ENCODE results near the gene TRIML1. TPM values are rescaled to one million over a fixed set of nuclear protein-coding genes. Genes with fewer than 3 reads are reported as not detected.

The TRIML1 gene
- total and polyA plus RNA-seq, 9 of the 15 experiments (the other 6 are each of a cell fraction or from before 2014, with no cell fraction given), result 0.10 TPM; not detected in 8

GRCh38 chr4:188146618-188147017 is 7.4 kb downstream of the TRIML1 start (continued):
- no peak for TF ChIP-seq THAP12 (CRISPR knock-in tag; IDR thresholded peaks at IDR 0.05)

GRCh38 chr4:188147176-188147575 is 7.9 kb downstream of the TRIML1 start:
- no peak for FAIRE-seq
- no peak for TF ChIP-seq SNAPC5 (CRISPR knock-in tag; IDR thresholded peaks at IDR 0.05)
- 4% methylated on average over 11 of the region's 11 CpGs for WGBS (ENCODE audit: insufficient coverage, low coverage, missing lambda C conversion rate)
- H3K4me3 ChIP-seq, result no peak overlapping the region
- CTCF ChIA-PET (ENCODE audit: low intra/inter-chr PET ratio), result no interaction called here
- H2AFZ ChIP-seq (ENCODE audit: low read depth, low read length), result no peak overlapping the region
- H3K4me1 ChIP-seq (replicated peaks in 1 of 2; ENCODE audit: control insufficient read depth in 2 of 2, insufficient read depth in 2 of 2, low read length in 2 of 2), result no peaks in the 10 kb centered on the region
- no peak for ATAC-seq
- H4K20me1 ChIP-seq (replicated peaks; ENCODE audit: control insufficient read depth, insufficient read depth, low read length), result no peaks in the 10 kb centered on the region
- intact Hi-C loops (cut with micrococcal nuclease), result no loop called here
- POLR2A ChIA-PET, result no interaction called here
- no peaks in the 10 kb centered on the region for H3K9me1 ChIP-seq (ENCODE audit: control insufficient read depth, insufficient read depth, low read length)
- no peaks in the 10 kb centered on the region for H3K79me2 ChIP-seq (ENCODE audit: control insufficient read depth, insufficient read depth, low read length)
- no peak for DNase-seq (ENCODE audit: extremely low read depth in 1 of 4, low spot score in 3 of 4)
- no peak overlapping the region for H3K9ac ChIP-seq (ENCODE audit: insufficient read depth in 1 of 2, low read depth in 2 of 2, low read length in 2 of 2)
- no peak overlapping the region for H3K4me2 ChIP-seq (ENCODE audit: insufficient read depth, low read length)
- in situ Hi-C loops (cut with MboI), result no loop called here
- no TSS peak for BruUV-seq (replicated peaks)
- H3K9me3 ChIP-seq (replicated peaks; ENCODE audit: control insufficient read depth, insufficient read depth, low read depth, low read length), result no peaks in the 10 kb centered on the region
- no peaks in the 10 kb centered on the region for H3K27me3 ChIP-seq (ENCODE audit: control insufficient read depth in 2 of 2, insufficient read depth in 2 of 2, low read length in 2 of 2)
- no peaks in the 10 kb centered on the region for H3K36me3 ChIP-seq (ENCODE audit: control insufficient read depth, insufficient read depth, low read length)
- no peak overlapping the region for H3K27ac ChIP-seq (ENCODE audit: extremely low read depth, low read depth, low read length)
